ENCODE measurements around the gene CMIP. TPM values are rescaled to one million over a fixed set of nuclear protein-coding genes. Genes with fewer than 3 reads are reported as not detected.
A peak's percentile ranks its signal among the peaks of the same experiment; 100 is the strongest.

CMIP gene
- total RNA-seq, 1 experiment from 2014 or later = 68.0 TPM

- no TSS peak for BruUV-seq (replicated peaks)
- no peak for DNase-seq
- Histone ChIP-seq H3K9me3 (no peaks in the 10 kb centered on the region), H3K36me3 (ENCODE audit: control insufficient read depth, insufficient read depth, low read length) (no peaks in the 10 kb centered on the region), H3K4me1 (no peaks in the 10 kb centered on the region), H3K4me3 (ENCODE audit: low read depth, low read length) (no peak overlapping the region), H3K27me3 (replicated peaks; ENCODE audit: control insufficient read depth, insufficient read depth, low read length) (no peaks in the 10 kb centered on the region)
- ChIA-PET CTCF (interaction anchor here (0.6 kb wide), 1 partner anchor 139 kb away, joined by 3 read pairs; no protein-coding TSS in a partner anchor), POLR2A (no interaction called here)
- no peaks in the 10 kb centered on the region for H3K36me3 Mint-ChIP-seq (ENCODE audit: insufficient read depth, unreplicated experiment)
- no peaks in the 10 kb centered on the region for H3K4me1 Mint-ChIP-seq (ENCODE audit: low read depth, unreplicated experiment)
- TF ChIP-seq, protein P1, sequence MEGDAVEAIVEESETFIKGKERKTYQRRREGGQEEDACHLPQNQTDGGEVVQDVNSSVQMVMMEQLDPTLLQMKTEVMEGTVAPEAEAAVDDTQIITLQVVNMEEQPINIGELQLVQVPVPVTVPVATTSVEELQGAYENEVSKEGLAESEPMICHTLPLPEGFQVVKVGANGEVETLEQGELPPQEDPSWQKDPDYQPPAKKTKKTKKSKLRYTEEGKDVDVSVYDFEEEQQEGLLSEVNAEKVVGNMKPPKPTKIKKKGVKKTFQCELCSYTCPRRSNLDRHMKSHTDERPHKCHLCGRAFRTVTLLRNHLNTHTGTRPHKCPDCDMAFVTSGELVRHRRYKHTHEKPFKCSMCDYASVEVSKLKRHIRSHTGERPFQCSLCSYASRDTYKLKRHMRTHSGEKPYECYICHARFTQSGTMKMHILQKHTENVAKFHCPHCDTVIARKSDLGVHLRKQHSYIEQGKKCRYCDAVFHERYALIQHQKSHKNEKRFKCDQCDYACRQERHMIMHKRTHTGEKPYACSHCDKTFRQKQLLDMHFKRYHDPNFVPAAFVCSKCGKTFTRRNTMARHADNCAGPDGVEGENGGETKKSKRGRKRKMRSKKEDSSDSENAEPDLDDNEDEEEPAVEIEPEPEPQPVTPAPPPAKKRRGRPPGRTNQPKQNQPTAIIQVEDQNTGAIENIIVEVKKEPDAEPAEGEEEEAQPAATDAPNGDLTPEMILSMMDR (IDR thresholded peaks at IDR 0.05; ENCODE audit: insufficient read depth in 1 of 2, low read depth in 1 of 2, low read length in 1 of 2, severe bottlenecking in 1 of 2, unreplicated experiment in 1 of 2) = no peak
- H3K4me3 Mint-ChIP-seq (ENCODE audit: unreplicated experiment) = no peak overlapping the region
- H3K27me3 Mint-ChIP-seq (ENCODE audit: insufficient read depth, unreplicated experiment) = no peaks in the 10 kb centered on the region
- no peaks in the 10 kb centered on the region for H3K9me3 Mint-ChIP-seq (ENCODE audit: unreplicated experiment)
- no peak overlapping the region for H3K27ac Mint-ChIP-seq (ENCODE audit: unreplicated experiment)
- intact Hi-C loops (cut with micrococcal nuclease; ENCODE audit: unreplicated experiment) = no loop called here
Measured at GRCh38 chr16:81744911-81745310, 300.3 kb downstream of the CMIP start.

GRCh38 chr16:81745704-81746558 lies 301.3 kb downstream of the CMIP start:
- H3K27me3 Mint-ChIP-seq (ENCODE audit: insufficient read depth, unreplicated experiment) = no peaks in the 10 kb centered on the region
- H3K36me3 Mint-ChIP-seq (ENCODE audit: insufficient read depth, unreplicated experiment) = no peaks in the 10 kb centered on the region
- no peaks in the 10 kb centered on the region for H3K4me1 Mint-ChIP-seq (ENCODE audit: low read depth, unreplicated experiment)
- CTCF ChIA-PET = no interaction called here
- no peaks in the 10 kb centered on the region for H3K36me3 ChIP-seq (ENCODE audit: control insufficient read depth, insufficient read depth, low read length)
- intact Hi-C loops (cut with micrococcal nuclease; ENCODE audit: unreplicated experiment) = no loop called here
- no peaks in the 10 kb centered on the region for H3K4me1 ChIP-seq
- peak overlapping the region; percentile 69 for H3K4me3 Mint-ChIP-seq (ENCODE audit: unreplicated experiment)
- H3K4me3 ChIP-seq (ENCODE audit: low read depth, low read length) = peak overlapping the region; percentile 24
- H3K9me3 ChIP-seq = no peaks in the 10 kb centered on the region
- POLR2A ChIA-PET = no interaction called here
- no TSS peak for BruUV-seq (replicated peaks)
- peak in 1 of 2 experiments; percentile 64 for DNase-seq
- TF ChIP-seq, protein P1 (IDR thresholded peaks at IDR 0.05; ENCODE audit: insufficient read depth in 1 of 2, low read depth in 1 of 2, low read length in 1 of 2, severe bottlenecking in 1 of 2, unreplicated experiment in 1 of 2) = no peak
- H3K9me3 Mint-ChIP-seq (ENCODE audit: unreplicated experiment) = no peaks in the 10 kb centered on the region
- H3K27me3 ChIP-seq (replicated peaks; ENCODE audit: control insufficient read depth, insufficient read depth, low read length) = no peaks in the 10 kb centered on the region
- no peak overlapping the region for H3K27ac Mint-ChIP-seq (ENCODE audit: unreplicated experiment)

- H3K4me1 ChIP-seq = no peaks in the 10 kb centered on the region
- CTCF ChIA-PET = no interaction called here
- H3K4me3 ChIP-seq (ENCODE audit: low read depth, low read length) = peak overlapping the region; percentile 14; the same call in 1 of the 2 replicates
- H3K27me3 ChIP-seq (replicated peaks; ENCODE audit: control insufficient read depth, insufficient read depth, low read length) = no peaks in the 10 kb centered on the region
- Mint-ChIP-seq H3K9me3 (ENCODE audit: unreplicated experiment) (no peaks in the 10 kb centered on the region), H3K36me3 (ENCODE audit: insufficient read depth, unreplicated experiment) (no peaks in the 10 kb centered on the region), H3K4me1 (ENCODE audit: low read depth, unreplicated experiment) (no peaks in the 10 kb centered on the region), H3K27me3 (ENCODE audit: insufficient read depth, unreplicated experiment) (no peaks in the 10 kb centered on the region), H3K4me3 (ENCODE audit: unreplicated experiment) (peak overlapping the region; percentile 69), H3K27ac (ENCODE audit: unreplicated experiment) (no peak overlapping the region)
- no peaks in the 10 kb centered on the region for H3K36me3 ChIP-seq (ENCODE audit: control insufficient read depth, insufficient read depth, low read length)
- H3K9me3 ChIP-seq = no peaks in the 10 kb centered on the region
- TF ChIP-seq, protein P1 (IDR thresholded peaks at IDR 0.05; ENCODE audit: insufficient read depth in 1 of 2, low read depth in 1 of 2, low read length in 1 of 2, severe bottlenecking in 1 of 2, unreplicated experiment in 1 of 2) = no peak
- intact Hi-C loops (cut with micrococcal nuclease; ENCODE audit: unreplicated experiment) = no loop called here
- BruUV-seq (replicated peaks) = no TSS peak
- POLR2A ChIA-PET = no interaction called here
- DNase-seq = no peak
Measured at GRCh38 chr16:81746566-81746965, 302.0 kb downstream of the CMIP start.
